Skin of body (tissue), 2 donors: ENCODE results near the gene PSPC1. TPM values are rescaled to one million over a fixed set of nuclear protein-coding genes. Genes with fewer than 3 reads are reported as not detected.
"Not testable (repeated sequence)": the region's sequence is repeated elsewhere in the genome, so short reads cannot be mapped to it uniquely, and the experiment has no call there.

ENCODE experiments used
- DNase-seq: peaks from one replicate; lab custom pipeline; 2025; lab: John Stamatoyannopoulos, UW
- total RNA-seq: library from RNA; depleted of rRNA; stranded (reverse); fragments of >200 nt; gene quantifications from one replicate; pipeline ENCODE4 v1.2.3, GENCODE V29; 2014

Gene PSPC1, protein sequence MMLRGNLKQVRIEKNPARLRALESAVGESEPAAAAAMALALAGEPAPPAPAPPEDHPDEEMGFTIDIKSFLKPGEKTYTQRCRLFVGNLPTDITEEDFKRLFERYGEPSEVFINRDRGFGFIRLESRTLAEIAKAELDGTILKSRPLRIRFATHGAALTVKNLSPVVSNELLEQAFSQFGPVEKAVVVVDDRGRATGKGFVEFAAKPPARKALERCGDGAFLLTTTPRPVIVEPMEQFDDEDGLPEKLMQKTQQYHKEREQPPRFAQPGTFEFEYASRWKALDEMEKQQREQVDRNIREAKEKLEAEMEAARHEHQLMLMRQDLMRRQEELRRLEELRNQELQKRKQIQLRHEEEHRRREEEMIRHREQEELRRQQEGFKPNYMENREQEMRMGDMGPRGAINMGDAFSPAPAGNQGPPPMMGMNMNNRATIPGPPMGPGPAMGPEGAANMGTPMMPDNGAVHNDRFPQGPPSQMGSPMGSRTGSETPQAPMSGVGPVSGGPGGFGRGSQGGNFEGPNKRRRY
- 56.7 TPM for total RNA-seq

DNA sequence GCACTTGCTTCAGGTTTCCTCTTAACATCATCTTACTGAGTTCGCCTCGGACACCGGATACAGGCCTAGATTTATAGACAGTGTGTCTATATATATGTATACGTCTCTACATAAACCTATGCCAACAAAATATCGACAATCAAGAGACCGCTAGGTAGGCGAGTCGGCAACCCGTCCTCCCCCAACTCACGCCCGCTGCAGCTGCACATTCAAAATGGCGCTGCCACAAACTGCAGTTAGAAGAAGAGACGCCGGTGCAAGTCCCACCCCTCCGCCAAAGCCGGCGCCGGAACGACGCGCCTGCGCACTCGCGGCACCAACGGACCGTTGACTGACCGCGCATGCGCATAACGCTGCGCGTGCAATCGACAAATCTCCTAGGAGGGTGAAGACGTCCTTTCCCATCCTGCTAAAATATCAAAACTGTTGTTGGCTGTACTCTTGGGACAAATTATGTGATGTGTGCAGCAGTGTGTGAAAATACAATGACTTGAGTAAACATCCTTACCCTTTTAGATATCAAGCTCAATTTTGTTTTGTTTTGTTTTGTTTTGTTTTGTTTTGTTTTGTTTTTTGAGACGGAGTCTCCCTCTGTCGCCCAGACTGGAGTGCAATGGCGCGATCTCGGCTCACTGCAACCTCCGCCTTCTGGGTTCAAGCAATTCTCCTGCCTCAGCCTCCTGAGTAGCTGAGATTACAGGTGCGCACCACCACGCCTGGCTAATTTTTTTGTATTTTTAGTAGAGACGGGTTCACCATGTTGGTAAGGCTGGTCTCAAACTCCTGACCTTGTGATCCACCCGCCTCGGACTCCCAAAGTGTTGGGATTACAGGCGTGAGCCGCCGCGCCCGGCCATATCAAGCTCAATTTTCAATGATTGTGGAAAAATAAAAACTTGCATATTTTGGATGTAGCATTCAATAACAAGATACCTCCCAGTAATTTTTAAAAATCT lies at the start of gene PSPC1:
Gene PSPC1, minus strand, starts transcription at position 219 of the 956 bp plus-strand sequence. Its CDS starts 188 bp downstream, at position 31.
- peak; percentile 95 for DNase-seq

DNA sequence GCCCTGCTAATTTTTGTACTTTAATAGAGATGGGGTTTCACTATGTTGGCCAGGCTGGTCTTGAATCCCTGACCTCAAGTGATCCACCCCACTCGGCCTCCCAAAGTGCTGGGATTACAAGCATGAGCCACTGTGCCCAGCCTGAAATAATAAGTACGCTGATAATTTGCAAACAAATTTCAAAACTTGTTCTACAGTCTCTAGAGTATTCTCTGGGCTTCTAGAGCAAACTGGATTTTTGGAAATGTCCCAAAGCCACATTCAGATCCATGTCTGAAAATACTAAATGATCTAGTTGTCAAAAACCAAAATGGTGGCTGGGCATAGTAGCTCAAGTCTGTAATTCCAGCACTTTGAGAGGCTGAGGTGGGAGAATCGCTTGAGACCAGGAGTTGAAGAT lies 39.9 kb upstream of the PSPC1 start:
- no peak for DNase-seq

DNA sequence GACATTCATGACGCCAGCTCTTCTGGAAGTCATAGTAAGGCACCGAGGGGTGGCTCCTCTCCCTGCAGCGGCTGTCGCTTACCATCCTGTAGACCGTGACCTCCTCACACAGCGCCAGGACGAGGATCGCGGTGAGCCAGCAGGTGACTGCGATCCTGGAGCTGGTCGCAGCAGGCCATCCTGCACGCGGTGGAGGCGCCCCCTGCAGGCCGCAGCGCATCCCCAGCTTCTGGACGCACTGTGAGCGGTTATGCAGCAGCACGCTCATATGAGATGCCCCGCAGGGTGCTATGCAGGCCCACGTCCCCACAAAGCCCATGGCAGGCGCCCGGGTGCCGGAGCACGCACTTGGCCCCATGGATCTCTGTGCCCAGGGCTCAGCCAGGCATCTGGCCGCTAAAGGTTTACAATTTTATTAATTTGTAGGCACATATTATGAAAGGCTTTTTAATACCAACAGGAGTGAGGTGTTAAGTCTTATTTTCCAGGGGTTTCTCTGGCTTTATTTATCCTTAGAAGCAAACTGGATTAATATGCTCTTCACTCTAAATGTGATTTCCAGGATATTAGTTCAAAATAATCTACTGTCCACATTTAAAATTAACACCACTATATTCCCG lies 35.6 kb upstream of the PSPC1 start:
- DNase-seq = no peak

DNA sequence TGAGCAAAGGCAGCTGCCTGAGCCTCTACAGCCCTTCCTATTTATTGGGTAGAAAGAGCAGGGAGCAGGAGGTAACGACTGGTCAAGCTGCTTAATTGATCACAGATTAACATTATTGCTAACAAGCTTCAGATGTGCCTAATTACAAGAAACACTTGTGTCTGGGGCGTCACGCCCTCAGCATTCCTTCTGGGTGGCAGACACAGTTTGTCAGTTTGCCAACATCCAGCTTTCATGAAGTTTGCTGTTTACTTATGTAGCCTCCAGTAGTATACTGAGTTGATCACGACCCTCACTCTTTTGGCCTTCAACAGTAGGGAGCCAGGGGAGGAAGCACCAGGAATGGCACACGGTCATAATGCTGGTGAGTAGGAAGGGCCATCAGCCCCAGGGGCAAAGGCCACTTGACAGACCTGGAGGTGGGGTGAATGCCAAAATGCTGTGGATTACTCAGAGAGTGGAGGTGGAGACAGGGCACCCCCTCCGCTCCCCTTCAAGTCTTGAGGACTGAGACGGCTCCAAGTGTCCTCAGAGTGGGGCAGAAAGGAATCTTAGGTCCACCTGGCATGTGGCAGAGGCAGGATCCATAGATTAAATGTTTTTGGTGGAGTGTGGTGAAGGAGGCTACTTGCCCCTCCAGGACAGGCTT lies 34.9 kb upstream of the PSPC1 start:
- DNase-seq = no peak

DNA sequence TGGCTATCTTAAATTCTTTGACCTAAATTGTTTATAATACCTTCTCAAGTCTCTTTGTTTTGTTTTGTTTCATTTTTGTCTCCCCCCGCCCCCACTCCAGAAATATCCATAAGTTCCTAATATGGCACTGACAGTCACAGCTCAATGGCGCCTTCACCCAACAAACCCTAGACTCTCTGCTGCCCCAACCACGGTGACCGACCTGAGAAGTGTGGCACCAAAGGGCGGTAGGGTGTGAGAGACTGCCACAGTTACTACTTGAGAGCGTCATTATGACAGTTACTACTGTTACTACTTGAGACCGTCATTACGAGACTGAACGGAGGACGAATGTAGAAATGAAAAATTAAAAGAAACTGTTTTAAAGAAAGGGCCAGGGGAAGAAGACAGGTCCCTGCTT lies 34.4 kb upstream of the PSPC1 start:
- no peak for DNase-seq

DNA sequence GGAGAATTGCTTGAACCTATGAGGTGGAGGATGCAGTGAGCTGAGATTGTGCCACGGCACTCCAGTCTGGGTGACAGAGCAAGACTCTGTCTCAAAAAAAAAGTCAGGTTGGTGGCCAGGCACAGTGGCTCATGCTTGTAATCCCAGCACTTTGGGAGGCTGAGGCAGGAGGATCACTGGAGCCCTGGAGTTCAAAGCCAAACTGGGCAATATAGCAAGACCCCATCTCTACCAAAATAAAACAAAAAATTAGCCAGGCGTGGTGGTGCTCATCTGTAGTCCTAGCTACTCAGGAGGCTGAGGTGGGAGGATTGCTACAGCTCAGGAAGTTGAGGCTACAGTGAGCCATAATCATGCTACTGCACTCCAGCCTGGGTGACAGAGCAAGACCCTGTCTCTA lies 33.1 kb upstream of the PSPC1 start:
- DNase-seq = not testable (repeated sequence)

DNA sequence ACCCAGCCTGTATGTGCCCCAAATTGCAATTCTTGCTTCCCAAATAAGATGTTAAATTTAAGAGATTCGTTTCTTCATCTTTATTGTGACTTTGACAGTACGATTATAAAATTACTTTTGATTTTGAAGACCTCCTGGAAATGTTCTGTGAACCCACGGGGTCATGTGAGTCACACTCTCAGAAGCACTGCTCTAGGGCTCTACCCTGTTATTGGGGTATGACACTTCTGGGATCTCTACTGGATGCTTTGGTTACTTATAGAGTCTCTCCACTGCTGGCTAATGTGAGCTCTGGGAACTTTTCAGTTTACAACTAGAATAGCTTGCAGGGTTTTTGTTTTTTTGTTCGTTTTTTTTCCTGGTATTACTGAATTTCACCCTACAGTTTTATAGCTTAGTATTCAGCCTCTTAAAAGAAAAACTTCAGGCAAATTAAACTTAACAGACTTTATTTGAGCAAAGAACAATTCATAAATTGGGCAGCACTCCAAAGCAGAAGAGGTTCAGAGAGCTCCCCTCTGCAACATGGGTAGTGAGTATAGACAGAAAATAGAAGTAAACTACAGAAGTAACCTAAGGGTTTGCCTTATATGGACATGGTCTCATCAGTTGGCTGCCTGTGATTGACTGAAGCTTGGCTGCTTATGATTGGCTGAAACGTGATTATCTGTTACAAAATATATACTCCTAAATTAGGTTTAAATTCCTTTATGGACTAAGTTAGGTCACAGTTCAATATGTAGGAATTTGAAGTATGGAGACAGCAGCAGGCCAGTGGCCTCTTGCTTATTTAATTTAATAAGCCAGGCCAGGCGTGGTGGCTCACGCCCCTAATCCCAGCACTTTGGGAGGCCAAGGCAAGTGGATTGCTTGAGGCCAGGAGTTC lies 28.5 kb upstream of the PSPC1 start:
- DNase-seq = no peak

DNA sequence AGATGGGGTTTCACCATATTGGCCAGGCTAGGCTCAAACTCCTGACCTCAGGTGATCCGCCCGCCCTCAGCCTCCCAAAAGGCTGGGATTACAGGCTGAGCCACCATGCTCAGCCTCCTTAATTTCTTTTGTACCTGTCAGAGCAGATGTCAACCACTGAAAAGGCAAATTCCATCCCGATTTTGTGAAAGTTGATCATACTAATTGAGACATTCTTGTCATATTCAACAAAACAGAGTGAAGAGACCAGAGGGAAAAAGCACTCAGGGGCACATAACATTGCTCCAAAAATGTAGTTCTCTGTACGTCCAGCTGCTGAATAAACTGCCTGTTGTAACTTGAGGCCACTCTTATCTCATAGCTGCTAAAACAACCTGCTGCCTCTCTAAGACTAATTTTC lies 27.4 kb upstream of the PSPC1 start:
- DNase-seq = no peak

DNA sequence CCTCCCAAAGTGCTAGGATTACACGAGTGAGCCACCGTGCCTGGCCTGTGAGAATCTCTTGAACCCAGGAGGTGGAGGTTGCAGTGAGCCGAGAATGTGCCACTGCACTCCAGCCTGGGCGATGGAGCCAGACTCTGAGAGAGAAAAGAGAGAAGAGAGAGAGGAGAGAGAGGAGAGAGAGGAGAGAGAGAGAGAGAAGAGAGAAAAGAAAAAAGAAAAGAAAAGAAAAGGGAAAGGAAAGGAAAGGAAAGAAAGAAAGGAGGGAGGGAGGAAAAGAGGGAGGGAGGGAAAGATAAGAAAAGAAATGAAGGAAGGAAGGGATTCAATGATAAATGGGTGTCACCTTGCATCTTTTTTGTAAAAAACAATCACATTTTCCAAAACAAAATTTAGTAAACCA lies 23.0 kb upstream of the PSPC1 start:
- no peak for DNase-seq

DNA sequence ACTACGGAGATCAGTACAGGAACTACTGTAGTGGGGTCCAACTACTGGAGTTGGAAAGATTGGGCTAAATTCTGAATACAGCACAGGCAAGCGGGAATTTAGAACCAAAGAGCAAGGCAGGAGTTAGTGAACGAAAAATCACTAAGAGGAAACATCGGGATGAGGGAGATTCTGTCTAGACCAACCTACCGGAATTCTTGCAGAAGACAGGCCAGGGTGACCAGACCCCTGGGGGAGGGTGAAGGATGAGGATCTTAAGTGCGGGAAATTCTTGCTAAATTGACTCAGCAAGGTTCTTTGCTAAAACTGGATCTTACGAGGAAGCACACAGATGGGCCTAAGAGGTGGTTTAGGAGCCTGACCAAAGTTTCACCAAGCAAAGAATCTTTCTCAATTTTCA lies 13.2 kb upstream of the PSPC1 start:
- DNase-seq = no peak

DNA sequence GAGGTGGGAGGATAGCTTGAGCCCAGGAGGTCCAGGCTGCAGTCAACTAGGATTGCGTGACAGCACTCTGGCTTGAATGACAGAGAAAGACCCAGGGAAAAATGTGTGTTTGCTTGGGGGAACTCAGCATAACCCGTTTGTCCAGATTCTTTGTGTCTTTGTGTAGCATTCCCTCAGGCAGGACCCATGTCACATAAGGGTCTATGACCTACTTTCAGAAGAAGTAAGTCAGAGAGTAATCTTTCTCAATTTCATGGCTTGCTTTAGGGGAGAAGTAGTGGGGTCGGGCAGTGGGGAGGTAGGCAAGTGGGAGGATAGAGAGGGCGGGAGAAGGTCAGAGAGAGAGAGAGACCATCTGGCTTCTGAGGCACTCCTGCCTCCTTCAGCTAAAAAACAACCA lies 11.9 kb upstream of the PSPC1 start:
- DNase-seq = no peak

DNA sequence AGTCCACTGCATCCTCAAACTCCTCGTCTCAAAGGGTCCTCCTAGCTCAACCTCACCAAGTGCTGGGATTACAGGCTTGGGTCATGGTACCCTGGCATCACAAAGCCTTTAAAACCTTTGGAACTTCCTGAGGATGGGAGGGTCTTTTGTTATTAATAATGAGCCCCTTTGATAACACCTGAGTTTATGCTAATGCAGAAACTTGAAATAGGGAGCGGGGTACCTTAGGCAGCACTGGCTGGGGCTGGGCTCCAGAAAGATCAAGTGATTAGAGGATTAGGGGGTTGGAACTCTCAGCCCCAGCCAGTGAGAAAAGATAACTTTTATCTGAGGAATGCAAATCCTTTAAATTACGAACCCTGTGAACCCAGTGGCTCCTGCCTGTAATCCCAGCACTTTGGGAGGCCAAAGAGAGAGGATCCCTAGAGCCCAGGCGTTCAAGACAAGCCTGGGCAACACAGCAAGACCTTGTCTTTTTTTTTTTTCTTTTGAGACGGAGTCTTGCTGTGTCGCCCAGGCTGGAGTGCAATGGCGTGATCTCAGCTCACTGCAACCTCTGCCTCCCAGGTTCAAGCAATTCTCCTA lies 9.3 kb upstream of the PSPC1 start:
- no peak for DNase-seq

DNA sequence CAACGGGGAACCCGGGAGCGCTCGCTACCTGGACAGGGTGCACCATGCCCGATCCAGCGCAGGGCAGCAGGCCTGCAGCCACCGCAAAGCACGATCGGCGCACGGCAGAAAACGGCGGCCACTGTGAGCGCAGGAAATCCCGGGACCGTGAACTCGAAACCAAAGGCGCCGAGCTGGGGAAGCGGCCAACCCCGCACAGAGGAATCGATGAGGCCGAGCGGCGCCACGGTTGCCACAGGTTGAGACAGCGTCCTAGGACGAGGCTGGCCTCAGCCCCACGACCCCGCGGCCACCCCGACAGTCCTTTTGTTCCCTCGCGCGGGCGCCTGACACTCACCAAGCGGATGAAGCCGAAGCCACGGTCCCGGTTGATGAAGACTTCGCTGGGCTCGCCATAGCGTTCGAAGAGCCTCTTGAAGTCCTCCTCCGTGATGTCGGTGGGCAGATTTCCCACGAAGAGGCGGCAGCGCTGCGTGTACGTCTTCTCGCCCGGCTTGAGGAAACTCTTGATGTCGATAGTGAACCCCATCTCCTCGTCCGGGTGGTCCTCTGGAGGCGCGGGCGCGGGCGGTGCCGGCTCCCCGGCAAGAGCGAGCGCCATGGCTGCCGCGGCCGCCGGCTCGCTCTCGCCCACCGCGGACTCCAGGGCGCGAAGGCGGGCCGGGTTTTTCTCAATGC lies 557 bp downstream of the PSPC1 start:
- DNase-seq = peak; percentile 47

DNA sequence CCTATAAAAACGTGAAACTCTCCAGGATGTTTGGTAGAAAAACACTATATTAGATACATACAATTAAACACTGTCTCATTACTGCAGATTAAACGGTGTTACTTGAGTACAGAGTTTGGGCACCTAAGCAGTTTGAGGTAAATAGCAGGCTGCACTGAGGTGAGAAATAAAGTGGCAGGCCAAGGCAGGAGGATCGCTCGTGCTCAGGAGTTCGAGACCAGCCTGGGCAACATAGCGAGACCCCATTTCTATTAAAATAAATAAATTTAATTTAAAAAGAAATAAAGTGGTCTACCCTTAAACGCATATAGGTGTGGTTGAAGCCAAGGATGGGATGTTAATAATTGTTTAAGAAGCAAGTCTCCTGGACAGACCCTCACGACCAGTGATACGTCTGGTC lies 1.2 kb downstream of the PSPC1 start:
- DNase-seq = no peak

DNA sequence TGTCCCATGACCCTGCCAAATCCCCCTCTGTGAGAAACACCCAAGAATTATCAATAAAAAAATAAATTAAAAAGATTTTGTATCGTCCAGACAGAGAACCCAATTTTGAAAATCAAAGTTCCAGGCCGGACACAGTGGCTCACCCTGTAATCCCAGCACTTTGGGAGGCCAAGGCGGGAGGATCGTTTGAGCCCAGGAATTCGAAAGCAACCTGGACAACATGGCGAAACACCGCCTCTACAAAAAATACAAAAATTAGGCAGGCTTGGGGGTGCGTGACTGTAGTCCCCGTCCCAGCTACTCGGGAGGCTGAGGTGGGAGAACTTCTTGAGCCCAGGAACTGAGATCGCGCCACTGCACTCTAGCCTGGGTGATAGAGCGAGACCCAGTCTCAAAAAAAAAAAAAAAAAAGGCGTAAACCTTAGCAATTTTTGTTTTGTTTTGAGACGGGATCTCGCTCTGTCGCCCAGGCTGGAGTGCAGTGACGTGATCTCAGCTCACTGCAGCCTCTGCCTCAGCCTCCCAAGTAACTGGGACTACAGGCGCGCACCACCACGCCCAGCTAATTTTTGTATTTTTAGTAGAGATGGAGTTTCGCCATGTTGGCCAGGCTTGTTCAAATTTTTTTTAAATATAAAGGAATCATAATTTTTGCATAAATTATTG lies 1.9 kb downstream of the PSPC1 start:
- DNase-seq = not testable (repeated sequence)

DNA sequence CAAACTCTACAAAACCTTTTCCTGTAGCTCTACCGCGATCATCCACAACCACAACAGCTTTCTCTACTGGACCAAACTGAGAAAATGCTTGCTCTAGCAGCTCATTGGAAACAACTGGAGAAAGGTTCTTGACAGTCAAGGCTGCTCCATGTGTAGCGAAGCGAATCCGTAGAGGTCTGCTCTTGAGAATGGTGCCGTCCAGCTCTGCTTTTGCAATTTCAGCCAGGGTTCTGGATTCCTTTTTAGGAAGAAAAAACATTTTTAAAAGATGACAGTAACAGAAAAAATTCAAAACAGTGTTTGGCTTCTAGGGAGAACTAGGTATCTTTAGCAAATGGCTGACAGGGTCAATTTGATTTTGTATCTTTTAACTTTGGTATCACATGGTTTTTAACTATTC lies 10.4 kb downstream of the PSPC1 start:
- DNase-seq = no peak

DNA sequence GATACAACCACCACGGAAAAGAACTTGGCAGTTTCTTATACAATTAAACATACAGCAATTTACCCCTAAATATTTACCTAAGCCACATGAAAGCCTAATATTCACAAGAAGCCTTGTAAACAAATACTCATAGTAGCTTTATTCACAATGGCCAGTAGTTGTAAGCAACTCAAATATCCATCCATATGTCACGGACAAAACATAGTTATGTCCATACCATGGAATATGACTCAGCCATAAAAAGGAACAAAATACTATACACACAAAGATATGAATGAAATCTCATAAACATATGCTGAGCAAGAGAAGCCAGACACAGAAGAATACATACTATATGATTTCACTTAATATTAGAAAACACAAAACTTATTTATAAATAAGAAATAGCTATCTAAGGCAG lies 12.9 kb downstream of the PSPC1 start:
- no peak for DNase-seq

DNA sequence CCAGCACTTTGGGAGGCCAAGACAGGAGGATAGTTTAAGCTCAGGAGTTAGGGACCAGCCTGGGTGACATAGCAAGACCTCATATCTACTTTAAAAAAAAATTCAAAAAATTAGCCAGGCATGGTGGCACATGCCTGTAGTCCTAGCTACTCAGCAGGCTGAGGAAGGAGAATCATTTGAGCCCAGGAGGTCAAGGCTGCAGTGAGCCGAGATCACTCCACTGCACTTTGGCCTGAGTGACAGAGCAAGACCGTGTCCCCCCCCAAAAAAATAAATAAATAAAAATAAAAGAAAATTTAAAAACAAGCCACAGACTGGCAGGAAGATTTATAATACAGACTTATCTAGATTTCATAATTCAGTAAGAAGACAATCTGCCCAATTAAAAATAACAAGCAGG lies 14.8 kb downstream of the PSPC1 start:
- DNase-seq = no peak

DNA sequence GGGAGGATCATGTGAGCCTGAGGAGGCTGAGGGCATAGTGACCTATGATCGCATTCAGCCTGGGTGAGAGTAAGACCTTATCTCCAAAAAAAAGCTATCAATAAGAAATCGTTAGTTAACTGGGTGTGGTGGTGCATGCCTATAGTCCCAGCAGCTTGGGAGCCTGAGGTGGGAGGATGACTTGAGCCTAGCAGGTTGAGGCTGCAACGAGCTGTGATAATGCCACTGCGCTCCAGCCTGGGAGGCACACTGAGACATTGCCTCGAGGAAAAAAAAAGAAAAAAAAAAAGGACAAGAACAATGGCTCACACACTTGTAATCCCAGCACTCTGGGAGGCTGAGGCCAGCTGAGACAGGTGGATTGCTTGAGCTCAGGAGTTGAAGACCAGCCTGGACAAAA lies 16.2 kb downstream of the PSPC1 start:
- DNase-seq = no peak
